Stimulated activated CD4-positive, alpha-beta T cell treated with anti-CD3 and anti-CD28 coated beads, Interleukin-4, amount 100 ng/mL, for 48 hours (primary cell): Measurements from ENCODE around the gene AURKB.

ENCODE experiments used
- DNase-seq, 2 donors: peaks; one replicate each; pipeline ENCODE4 v3.0.0-alpha.2; 2020; ENCODE audit warnings: low read depth in 2 of 2

The AURKB gene

DNA sequence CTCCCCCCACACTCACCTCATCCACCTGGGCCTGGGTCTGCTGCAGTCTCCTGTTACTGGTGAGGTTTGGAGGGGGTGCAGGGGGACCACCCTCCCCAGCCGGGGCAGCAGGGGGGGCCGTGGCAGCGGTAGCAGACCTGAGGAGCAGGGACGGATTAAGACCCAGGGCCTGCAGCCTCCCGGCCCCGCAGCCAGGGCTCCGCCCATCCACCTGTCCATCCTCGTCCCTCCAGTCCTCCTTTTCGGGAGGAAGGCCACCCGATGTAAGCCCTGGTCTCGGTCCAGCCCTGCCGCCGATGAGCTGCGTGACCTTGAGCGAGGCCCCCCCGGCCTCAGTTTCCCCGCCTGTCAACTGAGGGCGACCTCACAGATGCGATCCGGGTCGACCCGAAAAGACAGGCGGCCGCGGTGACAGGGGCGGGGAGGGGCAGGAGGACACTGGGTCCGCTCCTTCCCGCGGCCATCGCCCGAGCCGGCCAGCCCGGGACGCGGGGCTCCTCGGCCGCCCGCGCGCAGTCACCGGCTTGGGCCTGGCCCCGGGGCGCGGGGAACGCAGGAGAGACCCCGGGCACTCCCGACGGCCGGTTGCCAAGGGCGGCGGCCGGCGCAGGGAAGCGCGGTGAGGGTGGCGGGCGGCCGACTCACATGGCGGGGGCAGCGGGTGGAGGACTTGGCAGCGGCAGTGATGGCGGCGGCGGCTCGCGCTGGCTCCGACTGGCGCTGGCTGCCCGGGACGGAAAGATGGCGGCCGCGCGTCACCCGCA, 48.0 kb downstream of the AURKB start, which contains the start of gene VAMP2:
TSS of gene VAMP2 (minus strand) at position 716 of the 764 bp plus-strand sequence. CDS start at position 647, 69 bp downstream.
- peak; percentile 75 to 77 for DNase-seq

DNA sequence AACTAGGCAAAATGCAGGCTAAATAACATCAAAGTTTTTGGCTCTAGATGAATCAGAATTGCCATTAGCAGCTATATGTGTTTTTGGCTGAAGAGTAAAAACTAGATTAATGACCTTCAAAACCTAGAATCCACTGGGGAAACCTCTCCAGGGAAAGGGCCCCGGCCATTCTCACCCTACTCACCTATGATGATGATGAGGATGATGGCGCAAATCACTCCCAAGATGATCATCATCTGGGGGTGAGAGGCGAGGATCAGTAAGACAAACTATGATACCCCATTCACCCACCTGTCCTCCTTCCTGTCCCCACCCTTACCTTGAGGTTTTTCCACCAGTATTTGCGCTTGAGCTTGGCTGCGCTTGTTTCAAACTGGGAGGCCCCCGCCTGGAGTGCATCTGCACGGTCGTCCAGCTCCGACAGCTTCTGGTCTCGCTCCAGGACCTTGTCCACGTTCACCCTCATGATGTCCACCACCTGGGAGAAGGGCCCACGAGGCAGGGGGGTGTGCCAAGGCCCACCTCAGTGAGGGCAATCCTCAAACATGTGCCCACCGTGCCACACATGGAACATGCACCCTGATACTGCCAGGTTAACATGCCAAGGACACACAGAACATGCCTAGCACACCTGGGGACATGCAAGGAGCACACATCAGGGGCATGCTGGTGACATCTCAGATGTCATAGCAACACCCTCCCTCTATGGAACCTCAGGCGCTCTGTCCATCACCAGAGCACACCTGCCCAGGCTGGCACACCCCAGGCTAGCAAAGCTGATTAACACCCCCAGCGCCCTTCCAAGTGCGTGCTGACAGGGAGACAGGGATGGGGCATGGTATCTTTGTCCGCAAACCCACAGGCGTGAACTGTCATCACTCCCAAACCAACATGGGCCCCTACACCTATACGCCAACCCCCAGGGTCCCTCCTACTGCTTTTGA, 48.8 kb downstream of the AURKB start:
- DNase-seq = no peak

DNA sequence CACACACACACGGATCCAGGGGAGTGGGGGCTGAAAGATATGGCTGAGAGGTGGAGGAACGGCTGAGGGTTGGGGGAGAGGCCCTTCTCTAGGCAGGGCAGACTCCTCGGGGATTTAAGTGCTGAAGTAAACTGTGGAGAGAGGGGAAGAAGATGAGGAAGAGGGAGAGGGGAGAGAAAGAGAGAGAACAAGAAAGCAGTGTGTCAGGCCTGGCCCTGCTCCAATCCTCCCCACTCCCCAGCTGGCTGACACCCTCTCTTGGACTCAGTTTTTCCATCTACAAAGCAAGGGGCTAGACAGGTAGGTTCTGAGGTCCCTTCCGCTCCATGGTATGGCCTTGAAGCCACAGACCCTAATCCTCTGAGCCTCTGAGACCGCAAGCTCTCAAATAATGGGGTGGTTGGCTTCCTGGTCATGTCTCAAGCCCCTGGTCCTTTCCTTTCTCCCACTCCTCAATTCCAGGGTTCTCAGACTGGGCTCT, 49.6 kb downstream of the AURKB start:
- no peak for DNase-seq

DNA sequence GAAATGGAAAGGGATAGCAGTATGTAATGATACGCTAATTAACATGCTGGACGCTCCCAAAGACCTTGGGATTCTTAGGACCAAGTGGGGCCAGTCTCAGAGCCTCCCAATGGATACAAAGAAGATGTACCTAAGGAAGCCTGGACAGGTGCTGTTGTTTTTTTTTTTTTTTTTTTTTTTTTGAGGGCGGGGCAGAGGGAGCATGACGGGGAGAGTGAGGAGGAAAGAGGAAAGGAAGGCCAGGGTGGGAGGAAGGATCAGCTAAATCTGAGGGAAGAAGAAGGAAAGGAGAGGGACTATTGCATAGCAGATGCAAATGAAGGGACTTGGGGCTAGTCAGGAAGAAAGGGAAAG, 50.2 kb downstream of the AURKB start:
- no peak for DNase-seq

DNA sequence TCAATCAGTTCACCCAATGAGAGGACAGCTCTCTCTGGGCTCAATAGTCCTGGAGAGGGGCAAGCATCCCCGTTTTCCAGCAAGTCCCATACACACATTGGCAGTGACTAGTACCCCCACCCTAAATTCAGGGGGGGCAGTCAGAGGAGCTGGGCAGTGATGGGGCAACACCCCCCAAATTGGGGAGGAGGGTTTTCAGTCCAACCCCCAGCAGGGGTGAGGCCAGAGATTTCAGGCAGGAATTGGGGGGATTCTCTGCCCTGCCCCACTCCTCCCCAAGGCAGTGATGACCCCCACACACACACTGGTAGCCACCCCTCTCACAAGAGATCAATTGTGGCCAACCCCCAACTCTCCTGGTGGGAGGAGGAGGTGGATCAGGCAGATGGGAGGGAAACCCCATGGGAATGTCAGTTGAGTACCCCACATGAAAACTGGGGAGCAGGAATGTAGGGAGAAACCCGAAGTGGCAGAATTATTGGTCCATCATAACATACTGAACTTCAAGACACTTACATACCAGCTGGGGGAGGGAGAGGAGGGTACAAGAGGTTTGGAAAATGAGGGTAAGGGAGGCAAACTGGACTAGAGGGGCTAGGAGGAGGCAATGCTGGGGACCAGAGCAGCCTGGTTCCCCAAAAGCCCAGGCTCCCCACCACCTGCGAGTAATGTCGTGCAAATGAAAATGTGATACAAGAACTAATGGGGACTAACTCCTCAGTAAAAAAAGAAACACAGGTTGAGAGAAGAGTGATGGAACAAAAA, 50.7 kb downstream of the AURKB start:
- DNase-seq = no peak

DNA sequence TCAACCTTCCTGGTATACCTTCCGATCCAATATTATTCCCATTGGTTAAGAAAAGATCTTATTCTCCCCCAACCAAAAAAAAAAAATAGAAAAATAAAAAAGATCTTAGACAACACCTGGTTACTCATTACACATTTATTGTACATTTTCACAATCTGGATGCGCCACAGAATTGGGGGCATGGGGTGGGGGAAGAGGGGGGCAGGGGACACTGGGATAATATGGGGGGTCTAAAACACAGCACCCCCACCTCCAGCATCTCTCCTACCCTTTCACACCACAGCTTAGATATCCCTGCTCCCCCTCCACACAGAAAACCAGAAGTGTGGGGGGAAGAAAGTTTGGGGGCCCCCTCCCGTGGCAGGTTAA, 51.4 kb downstream of the AURKB start:
- no peak for DNase-seq

DNA sequence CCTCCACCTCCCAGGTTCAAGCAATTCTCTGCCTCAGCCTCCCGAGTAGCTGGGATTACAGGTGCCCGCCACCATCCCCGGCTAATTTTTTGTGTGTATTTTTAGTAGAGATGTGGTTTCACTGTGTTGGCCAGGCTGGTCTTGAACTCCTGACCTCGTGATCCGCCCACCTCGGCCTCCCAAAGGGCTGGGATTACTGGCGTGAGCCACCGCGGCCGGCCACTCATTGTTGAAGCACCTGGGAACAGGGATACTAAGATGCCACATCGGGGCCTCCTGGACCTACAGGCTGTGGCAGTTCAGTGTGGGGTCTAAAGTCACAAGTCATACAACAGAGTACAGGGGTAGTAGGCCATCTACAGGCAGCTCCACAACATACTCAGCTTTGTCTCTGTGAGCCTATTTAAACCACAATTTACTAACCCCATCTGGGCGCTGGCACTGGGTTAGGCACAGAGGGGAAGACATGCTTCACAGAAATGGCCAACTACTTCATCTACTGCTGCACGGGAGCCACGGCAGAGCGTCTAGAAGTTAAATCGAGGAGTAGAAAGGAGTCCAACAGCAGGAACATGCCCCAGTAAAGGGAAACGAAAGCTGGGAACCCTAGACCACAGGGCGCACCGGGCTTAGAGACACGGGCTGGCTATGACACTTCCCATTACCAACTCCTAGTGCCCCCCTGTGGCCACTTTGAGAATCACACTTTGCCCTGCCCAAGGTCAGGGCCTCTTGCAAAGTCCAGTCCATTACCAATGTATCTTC, 51.9 kb downstream of the AURKB start:
- peak; percentile 82 to 93 for DNase-seq

DNA sequence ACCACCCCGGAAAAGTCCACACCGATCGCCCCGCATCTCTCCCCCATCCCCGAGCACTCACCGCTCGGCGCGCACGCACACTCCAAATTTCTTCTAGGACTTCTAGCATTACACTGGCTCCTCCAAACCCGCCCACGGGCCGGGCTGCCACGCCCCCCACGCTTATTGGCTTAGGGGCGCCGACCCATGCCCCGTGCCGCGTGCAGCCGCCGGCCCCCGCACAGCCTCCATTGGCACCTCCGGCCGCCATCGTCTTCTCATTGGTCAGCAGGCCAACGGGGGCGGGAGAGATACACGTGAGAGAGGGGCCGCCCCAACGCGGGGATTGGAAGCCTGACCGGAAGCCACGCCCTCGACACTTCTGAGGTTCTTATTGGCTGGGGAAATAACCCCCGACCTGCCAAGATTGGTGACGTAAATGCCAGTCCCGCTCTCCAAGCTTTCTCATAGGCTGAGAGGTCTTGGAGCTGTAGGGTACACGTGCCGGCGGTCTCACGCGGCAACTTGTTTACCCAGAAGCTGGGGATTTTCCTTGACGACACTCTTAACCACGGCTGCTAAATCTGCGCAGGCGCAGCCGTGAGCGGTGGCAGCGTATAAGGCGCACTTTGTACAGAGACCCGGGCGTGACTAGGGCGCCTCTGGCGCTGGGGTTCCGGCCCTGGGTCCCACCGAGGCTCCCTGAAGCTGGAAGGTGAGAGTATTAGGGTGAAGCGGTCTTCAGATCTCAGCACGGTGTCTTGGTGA, 54.0 kb downstream of the AURKB start:
- DNase-seq = peak; percentile 99 to 100

DNA sequence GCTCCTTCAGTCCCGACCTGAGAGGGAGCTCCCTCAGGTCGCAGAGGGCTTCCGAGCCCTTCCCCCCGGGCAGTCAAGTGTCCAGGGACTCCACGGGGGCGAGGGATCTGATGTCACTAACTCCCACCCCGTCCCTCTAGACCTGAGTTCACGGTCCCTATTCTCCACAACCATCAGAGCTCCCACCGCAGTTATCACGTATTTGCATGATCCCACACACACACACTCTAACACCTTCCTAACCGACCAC, 54.5 kb downstream of the AURKB start:
- no peak for DNase-seq

DNA sequence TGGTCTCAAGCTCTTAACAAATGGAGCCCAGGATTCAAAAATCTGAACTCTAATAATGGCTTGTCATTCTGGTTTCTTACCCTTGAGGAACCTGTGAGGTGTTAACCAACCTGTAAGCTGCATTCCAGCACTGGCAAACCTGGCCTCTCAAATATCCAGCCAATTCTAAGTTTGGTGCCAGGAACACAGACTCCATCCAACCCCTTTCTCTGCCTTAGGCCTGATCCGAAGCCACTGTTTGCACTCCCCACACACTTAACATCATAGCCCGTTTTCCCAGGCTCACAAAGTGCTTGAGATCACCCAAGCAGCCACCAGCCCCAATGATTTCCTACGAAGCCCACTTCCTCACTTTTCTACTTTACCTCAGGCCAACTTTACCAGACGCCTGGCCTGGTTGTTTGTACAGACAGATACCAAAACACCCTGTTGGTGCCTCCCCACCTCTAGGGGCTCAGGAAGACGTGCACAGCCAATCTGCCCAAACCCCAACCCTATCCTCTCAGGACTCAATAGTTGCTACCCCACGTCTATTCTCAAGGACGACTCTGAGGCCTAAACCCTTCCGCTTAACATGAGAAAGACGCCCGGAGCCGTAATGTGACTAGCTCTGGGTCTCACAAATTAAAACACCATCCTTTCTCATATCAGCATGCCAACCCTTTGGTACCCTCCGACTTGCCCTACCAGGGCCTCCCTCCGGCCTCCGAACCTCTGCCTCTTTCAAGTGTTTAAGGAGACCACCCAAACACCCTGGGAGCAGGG, 55.0 kb downstream of the AURKB start:
- DNase-seq = no peak
